ENCODE results near the gene BPI. TPM values are rescaled to one million over a fixed set of nuclear protein-coding genes. Genes with fewer than 3 reads are reported as not detected.

The BPI gene
- total RNA-seq, 1 donor: under 0.01 TPM

DNA sequence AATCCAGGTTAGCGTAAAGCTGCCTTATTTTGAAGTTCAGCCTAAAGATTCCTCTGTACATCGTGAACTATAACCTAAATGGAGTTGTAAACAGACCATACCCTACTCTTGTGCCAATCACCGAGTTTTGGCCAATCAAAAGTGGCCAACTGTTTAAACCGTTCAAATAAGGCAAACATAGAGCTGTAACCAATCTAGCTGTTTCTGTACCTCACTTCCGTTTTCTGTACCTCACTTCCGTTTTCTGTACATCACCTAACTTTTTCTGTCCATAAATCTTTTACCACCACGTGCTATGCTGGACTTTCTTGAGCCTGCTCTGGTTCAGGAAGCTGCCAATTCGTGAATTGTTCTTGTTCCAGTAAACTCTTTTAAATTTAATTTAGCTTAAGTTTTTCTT, 82.0 kb downstream of the BPI start:
- DNase-seq (ENCODE audit: insufficient read length, low spot score, missing footprints): no peak

DNA sequence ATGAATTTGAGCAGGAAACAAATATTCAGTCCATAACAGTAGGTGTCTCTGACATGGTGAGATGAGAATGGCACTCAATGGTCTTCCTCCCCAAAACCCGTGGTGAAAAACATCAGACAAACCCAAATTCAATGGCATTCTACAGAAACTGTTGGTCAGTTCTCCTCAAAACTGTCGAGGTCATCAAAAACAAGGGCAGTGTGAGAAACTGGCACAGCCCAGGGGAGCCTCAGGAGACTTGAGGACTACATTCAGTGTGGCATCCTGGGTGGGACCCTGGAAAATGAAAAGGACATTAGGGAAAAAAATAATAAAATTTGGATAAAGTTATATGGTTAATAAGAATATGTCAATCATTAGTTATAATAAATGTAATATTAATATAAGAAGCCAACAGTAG, 82.9 kb downstream of the BPI start:
- H3K9me3 ChIP-seq (ENCODE audit: low read depth, low read length): no peaks in the 10 kb centered on the region
- H3K4me2 ChIP-seq (ENCODE audit: insufficient read depth, low read length): no peak overlapping the region
- no peaks in the 10 kb centered on the region for H3K36me3 ChIP-seq (ENCODE audit: insufficient read depth, low read length)
- H3K4me1 ChIP-seq (ENCODE audit: insufficient read depth, low read length): no peaks in the 10 kb centered on the region
- no peak overlapping the region for H3K27ac ChIP-seq (ENCODE audit: low read depth, low read length)
- no peaks in the 10 kb centered on the region for H3K79me2 ChIP-seq (ENCODE audit: insufficient read depth, low read length)
- DNase-seq (ENCODE audit: insufficient read length, low spot score, missing footprints): no peak
- TF ChIP-seq, protein P1, sequence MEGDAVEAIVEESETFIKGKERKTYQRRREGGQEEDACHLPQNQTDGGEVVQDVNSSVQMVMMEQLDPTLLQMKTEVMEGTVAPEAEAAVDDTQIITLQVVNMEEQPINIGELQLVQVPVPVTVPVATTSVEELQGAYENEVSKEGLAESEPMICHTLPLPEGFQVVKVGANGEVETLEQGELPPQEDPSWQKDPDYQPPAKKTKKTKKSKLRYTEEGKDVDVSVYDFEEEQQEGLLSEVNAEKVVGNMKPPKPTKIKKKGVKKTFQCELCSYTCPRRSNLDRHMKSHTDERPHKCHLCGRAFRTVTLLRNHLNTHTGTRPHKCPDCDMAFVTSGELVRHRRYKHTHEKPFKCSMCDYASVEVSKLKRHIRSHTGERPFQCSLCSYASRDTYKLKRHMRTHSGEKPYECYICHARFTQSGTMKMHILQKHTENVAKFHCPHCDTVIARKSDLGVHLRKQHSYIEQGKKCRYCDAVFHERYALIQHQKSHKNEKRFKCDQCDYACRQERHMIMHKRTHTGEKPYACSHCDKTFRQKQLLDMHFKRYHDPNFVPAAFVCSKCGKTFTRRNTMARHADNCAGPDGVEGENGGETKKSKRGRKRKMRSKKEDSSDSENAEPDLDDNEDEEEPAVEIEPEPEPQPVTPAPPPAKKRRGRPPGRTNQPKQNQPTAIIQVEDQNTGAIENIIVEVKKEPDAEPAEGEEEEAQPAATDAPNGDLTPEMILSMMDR (IDR thresholded peaks at IDR 0.05; ENCODE audit: extremely low read depth, low read depth, low read length): no peak
- no peak overlapping the region for H2AFZ ChIP-seq (ENCODE audit: low read length)
- no peak overlapping the region for H3K4me3 ChIP-seq (ENCODE audit: insufficient read depth, low read length)
- H4K20me1 ChIP-seq (ENCODE audit: insufficient read depth, low read length): no peaks in the 10 kb centered on the region
- H3K27me3 ChIP-seq (ENCODE audit: insufficient read depth, low read length): peaks cover 19% of the 10 kb centered on the region

More for the DNA sequence above, 82.0 kb downstream of the BPI start:
- no peaks in the 10 kb centered on the region for H3K36me3 ChIP-seq (ENCODE audit: insufficient read depth, low read length)
- no peak overlapping the region for H2AFZ ChIP-seq (ENCODE audit: low read length)
- H3K4me1 ChIP-seq (ENCODE audit: insufficient read depth, low read length): no peaks in the 10 kb centered on the region
- no peaks in the 10 kb centered on the region for H3K79me2 ChIP-seq (ENCODE audit: insufficient read depth, low read length)
- H3K4me2 ChIP-seq (ENCODE audit: insufficient read depth, low read length): no peak overlapping the region
- H3K27ac ChIP-seq (ENCODE audit: low read depth, low read length): no peak overlapping the region
- H3K27me3 ChIP-seq (ENCODE audit: insufficient read depth, low read length): peaks cover 18% of the 10 kb centered on the region
- no peak overlapping the region for H3K4me3 ChIP-seq (ENCODE audit: insufficient read depth, low read length)
- H3K9me3 ChIP-seq (ENCODE audit: low read depth, low read length): no peaks in the 10 kb centered on the region
- no peaks in the 10 kb centered on the region for H4K20me1 ChIP-seq (ENCODE audit: insufficient read depth, low read length)
- TF ChIP-seq, protein P1 (IDR thresholded peaks at IDR 0.05; ENCODE audit: extremely low read depth, low read depth, low read length): no peak

Other genes with a start within 250 kb of the BPI start
- gene TGM2, start 138.9 kb upstream of the BPI start, total RNA-seq: 78.2 and 137 TPM in 2 replicates
- 2.5 and 2.7 TPM in 2 replicates for gene KIAA1755, start 43.4 kb upstream of the BPI start, total RNA-seq
- gene LBP, start 42.3 kb downstream of the BPI start, total RNA-seq: 1.8 and 2.9 TPM in 2 replicates
- gene SNHG17, start 131.2 kb downstream of the BPI start, total RNA-seq: 5.6 and 6.9 TPM in 2 replicates
- gene RALGAPB, start 168.7 kb downstream of the BPI start, total RNA-seq: 42.7 and 43.6 TPM in 2 replicates

Measured in osteoblast (primary cell).